HG02970 (cell line): ENCODE results near the gene CDH13.

Experiments
- ATAC-seq: cut with Tn5 transposase; IDR thresholded peaks from one replicate; pipeline ENCODE4 v1.9.1; 2021; ENCODE audit warnings: mild to moderate bottlenecking, moderate library complexity, moderate number of reproducible peaks; ENCODE audit not compliant: unreplicated experiment, low FRiP score

CDH13 gene

DNA sequence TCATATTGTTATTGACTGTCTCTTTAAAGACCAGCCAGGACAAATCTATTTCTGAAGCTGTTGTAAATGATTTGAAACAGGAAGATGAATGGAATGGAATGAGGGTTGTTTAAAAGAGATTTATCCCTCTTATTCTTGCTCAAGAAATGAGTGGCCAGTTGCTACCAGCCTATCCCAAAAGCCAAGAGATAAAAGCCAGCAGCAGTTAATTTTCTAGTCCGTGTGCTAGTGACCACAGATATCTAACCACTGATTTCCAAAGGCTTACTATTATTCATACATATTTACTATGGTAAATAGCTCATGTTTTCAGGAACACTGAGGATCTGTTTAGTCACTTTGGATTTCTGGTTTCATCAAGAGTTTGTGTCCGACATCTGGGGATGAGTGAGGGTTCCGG, 105.7 kb downstream of the CDH13 start:
- ATAC-seq = no peak

DNA sequence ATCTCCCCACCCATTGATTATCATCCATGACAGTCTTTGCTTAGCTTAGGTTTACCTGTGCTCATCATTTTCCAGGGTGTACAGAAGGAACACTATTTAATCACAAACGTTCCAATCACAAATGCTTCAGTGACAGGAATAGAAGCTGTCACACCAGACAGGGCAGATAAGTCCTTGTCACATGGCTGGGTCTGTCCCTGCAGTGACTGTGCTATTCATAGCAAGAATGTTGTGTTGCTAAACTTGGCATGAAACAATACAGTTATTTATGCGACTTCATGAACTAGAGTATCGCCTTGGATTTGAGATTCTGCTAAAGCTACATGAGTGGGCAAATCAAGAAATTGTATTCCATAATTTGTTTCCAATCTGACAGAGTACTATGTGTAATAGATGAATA, 108.4 kb downstream of the CDH13 start:
- ATAC-seq = no peak

DNA sequence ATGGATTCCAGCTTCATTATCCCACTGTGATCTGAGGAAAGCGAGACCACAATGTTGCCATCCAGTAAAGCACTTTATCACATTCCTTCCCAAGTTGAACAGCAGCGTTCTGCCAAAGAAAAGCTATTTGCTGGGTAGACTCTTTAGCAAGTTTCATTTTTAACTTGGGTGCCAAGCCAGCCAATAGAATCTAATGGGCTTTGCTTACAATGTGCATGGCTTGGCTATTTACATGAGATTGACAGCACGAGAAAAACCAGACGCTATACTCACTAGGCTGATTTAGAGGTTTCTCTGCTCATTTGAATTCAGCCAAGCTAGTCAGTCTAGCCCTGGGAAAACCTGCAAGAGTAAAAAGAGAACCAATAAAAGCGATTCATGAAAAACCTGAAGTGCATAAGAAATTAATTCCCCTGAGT, 108.9 kb downstream of the CDH13 start:
- no peak for ATAC-seq

DNA sequence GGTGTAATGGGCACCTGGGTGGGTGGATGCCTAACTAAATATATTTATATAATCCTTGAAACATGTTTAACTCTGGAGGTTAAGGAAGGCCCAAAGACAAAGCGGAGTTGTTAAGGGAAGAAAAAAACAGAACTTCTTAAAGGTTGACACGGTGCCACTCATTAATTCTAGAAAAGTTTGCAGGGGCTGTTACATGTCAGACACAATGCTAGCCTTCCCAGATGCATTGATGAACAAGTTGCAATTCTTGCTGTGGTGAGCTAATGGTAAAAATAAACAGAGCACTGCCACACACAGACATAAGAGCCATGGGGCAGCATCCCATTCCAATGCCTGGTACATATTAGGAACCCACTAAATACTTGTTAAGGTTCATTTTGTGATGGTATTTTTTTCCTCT, 109.5 kb downstream of the CDH13 start:
- no peak for ATAC-seq

DNA sequence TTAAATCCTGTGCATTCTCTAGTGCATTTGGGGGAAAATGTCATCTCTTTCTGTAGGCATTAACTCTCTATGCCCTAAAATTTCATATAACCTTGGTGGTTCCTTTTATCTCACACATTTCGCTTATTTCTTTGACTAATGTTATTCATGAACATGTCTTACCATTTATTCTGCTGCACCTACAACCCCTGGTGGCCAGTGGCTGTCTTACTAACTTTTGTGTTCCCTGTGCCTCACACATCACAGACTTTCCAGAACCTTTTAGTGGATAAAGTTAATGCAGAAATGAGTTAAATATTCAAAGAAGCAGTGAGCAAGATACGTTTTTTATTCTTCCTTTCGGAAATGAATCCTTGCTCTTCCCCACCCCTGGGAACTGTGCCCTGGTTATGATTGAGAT, 111.9 kb downstream of the CDH13 start:
- ATAC-seq = no peak

DNA sequence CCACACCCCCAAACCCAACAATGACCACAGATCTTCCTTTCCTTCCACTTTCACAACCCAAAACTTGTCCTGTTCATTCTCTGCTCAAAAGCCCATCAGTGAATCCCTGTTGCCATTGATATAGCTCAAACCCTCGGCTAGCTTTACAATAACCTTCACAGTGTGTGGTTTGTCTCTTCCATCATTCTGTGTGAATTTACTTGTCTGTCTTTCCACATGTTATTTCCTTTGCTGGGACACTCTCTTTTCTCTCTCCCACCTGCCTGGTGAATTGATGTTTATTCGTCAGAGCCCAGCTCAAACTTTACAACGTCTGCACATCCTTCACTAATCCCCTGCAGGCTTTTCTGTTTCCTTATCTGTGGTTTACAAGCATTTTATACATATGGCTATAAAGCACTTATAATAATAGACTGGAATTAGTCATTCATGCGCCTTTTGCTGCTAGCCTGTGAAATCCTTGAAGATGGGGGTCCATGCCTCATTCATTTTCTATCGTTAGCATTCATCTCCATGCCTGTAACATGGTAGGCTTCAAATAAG, 114.4 kb downstream of the CDH13 start:
- ATAC-seq = no peak

DNA sequence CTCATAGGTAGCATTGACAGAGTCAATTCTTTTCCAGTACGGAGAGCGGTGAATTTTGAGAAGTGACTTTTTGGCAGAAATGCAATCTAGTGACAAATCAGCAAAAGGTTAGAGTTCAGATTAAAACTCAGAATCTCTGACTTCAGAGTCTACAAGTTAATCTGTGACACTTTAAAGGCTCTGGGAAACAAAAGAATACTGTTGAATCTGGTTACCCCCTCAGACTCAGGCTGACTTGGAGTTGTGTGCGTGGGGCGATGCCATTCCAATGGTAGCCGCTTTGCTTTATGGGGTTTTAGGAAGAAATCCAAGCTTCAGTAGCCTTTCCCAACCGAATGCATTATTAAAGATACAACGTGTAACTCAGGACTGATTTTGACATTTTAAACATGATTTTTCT, 118.2 kb downstream of the CDH13 start:
- no peak for ATAC-seq

DNA sequence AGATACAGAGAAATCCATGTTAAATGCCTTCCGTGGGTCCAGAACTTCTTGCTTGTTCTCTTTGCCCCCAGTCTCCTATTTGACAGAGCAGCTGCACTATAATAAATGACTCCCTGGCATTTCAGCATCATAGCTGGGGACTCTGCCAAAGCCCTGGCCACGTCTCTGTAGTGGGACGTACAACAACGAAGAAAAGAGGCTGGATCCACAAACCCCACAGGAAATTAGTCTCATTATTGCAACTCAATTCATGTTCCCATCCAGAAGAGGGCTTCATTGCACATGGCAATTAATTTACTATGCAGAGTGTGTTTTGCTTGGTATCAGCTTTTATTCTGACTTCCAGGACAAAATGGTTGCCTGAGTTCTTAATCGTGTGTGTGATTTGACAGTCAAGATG, 121.3 kb downstream of the CDH13 start:
- no peak for ATAC-seq

DNA sequence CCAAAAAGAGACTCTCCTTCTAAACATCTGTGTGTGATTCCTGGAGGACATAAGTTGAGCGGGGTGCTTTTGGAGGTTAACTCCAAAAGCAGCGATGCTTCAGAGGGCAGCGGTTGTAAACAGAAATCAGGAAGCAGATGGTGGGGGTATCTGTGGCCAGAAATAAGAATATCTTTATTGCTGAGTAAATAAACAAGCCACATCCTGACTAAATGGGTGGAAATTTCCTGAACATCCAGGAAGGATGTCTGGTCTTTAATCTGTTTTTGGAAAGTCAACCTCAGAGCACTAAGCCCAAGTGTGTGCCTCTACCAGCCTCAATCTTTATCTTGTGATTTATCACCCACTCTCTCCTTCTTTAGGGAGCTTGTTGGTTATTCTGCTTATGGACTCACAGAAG, 123.3 kb downstream of the CDH13 start:
- ATAC-seq = no peak

DNA sequence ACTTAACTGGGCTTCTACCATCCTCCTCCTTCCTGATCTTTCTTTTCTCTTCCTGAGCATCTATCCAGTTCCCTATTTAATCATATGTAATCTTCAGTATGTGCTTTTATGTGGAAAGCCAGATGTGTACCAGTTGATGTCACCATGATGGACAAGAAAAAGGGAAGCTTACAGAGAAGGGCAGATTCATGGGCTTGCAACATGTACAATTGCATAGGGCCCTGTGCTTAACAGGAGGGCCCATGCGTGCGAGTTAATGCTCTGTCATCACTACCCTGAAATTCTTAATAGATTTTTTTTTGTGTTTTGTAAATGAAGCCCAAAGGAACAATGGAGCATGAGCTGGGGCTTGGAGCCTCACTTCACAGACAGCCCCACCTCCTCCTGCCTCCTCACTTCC, 124.3 kb downstream of the CDH13 start:
- ATAC-seq = no peak

DNA sequence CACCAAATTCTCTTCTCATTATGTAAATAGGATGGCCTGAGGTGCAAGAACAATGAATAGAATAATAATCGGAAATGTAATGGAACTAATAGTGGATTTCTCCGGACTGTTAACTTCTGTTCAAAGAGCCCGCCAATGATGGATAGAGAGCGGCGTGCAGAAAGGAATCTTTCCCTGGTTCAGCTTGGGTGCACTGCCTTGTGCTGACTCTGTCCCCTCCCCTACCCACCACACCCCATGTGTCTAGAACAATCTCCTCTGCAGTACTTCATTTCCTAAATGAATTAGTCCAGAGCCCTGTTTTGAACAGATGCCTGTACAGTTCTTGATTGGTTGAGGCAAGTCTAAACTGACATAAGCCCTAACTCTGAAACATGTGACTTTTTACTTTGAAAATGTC, 125.4 kb downstream of the CDH13 start:
- no peak for ATAC-seq

DNA sequence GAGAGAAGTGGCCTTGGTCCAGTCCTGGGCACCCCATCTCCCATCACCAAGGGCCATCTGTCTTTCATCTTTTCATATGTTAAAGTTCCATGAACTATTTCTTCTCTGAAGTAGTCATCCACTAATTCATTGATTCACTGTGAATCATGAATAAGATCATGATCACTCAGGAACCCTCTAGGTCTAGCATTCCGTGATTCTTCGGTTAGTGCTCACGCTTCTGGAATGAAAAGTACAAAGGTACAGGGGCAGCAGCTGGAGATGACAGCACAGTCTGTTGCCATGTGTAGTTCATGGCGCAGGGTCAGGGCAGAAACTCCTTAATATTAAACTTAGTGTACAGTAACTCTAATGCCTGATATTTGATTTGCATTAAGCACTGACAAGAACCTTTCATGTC, 127.1 kb downstream of the CDH13 start:
- no peak for ATAC-seq

DNA sequence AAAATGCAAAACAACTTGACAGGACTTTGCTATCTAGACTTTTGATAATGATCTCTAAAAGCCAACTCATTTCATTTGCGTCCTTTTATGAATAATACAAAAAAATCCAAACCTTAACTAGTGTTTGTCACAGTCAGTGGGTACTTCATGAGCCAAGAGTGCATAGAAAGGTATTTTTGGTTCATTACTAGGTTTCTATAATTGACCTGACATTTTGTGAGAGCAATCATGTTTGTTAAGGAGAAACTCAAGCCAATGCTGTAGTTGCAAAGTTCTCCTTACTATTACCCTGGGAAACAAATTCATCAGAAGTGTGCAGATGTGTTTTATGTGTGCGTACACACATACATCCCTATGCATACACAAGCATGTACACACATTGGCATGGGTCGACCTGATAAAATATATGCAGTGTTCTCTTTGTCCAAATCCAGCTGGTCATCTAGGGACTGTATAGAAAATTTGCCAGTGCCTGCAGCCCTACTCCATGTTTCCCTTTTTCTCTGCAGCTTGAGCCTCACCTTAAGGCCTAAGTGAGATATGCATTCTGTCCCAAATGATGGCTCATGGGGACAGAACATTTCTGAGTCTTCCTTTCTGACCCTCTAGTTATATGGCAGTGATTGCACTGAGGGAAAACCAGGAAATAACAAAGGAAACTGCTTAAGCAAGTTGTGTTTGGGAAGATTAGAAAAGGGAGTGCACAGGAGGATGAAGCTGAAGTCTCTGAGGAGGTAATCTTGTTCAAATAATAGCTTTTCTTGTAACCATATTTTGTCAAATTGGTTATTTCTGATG, 128.1 kb downstream of the CDH13 start:
- ATAC-seq = no peak

DNA sequence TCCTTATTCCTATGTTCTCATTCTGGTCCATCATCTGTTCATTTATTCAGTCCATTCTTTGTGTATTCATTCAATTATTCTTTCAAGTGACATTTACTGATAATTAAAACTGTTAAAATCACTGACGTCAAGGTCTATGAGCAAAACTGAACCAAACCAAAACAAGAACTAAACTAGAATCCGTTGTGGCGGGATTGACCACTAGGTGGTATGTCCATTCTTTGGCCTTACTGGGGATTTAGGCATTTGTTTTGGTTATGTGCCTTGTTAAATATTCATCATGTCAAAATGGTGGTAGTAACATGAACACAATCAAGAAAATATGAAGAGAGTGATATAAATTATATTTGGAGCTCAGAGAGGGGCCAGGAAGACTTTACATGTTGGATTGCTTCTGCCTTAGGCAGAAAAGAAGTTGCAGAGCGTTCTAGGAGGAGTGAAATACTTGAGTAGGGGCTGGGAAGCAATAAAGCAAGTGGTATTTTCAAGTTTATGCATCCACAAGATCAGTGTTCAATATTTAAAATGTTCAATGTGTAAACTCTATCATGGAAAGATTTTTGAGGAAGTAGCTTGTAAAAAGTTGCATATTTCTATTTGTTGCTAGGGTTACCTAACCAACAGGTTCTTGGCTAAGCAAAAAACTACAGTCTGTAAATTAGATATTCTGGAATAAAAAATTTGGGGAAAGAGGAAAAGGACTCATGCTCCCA, 129.0 kb downstream of the CDH13 start:
- ATAC-seq = no peak

DNA sequence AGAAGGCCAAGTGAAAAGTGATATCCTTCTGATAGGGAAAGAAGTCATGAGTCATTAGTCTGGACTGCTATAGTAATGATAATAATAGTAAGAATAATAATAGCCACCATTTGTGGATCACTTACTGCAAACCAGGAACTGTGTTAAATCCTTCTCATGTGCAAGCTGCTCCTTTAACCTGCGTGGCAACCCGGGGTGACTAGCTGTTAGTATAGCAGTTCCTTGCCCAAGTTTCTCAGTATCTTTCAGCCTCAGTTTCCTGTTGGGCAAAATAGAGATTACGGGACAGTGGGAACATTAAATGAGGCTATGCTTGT, 129.5 kb downstream of the CDH13 start:
- ATAC-seq = no peak

DNA sequence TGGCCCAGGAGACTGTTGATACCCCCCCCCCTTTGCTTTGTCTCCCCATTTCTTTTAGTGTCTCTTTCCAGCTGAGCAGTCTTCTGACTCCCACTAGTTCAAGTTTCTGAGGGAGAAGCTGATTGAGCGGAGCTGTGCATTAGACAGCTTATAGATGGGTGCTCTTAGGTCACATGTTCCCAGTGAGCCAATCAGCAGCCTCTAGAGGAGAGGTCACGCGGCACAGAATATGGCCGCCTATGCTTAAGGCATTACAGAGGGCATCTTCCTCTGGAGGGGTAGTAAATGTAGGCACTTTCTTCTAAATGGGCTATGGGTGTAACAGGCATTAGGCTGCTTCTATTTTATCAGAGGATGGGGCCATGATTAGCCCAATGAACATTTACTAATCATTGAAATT, 131.6 kb downstream of the CDH13 start:
- ATAC-seq = no peak

DNA sequence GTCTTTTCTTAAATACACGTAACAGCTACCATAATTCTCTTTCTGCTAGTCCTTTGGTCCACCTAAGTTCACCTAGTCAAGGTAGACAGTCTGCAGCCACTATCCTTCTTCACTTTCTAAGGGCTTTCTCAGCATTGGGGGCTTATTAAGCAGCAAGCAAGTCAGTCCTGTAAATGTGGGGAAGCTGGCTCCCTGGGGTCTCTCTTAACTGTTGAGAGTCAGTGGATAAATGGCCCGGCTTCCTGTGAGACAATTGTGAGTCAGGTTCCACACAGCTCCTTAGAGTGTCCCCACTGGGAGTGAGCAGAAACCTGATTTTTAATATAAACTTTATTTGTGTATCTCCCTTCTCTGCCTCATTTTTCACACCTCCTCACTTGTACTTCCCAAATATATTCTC, 132.1 kb downstream of the CDH13 start:
- no peak for ATAC-seq

DNA sequence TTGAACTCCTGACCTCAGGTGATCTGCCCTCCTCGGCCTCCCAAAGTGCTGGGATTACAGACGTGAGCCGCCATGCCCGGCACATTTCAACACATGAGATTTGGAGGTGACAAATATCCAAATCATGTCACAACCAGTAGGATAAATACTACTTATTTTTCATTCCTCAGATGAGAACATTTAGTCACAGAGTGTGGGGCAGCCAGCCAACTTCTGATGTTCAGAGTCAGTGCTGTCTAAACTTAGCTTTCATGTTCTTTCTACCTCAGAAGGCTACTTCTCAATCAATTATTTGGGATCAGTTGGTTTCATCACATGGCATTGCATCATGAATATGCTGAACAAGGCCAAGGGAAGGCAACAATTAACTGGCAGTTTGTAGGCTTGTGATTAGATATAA, 134.5 kb downstream of the CDH13 start:
- no peak for ATAC-seq

DNA sequence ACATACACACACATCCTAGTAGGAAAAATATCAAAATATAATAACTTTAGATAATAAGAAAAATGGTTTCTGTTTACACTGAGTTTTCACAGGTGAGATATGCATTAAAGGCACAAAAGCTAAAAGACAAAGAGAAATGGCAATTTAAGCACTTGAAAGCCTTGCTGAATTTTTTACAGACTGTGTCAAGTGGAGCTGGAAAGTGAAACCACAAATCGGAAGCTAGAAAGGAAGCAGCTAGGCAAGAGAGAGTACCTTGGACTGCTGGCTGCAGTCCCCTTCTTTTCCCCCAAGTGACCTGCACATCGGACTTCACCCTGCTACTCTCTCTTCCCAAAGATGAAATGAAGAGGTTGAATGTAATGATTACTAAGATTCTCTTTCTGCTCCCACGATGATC, 135.1 kb downstream of the CDH13 start:
- ATAC-seq = no peak

DNA sequence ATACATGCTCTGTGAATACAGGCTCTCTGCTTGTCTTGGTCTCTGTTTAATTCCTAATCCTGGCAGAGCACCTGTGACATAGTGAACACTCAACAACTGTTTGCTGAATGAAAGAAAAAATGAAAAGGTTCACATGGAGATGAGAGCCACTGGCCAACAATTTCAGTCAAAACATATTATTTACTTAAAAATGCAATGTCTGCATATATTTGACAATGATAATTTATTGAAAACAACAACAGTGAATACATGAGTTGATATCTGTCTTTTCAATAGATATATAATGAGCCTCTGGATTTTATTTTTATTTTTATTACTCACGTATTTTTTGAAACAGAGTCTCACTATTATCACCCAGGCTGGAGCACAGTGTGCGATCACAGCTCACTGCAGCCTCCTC, 136.6 kb downstream of the CDH13 start:
- no peak for ATAC-seq

DNA sequence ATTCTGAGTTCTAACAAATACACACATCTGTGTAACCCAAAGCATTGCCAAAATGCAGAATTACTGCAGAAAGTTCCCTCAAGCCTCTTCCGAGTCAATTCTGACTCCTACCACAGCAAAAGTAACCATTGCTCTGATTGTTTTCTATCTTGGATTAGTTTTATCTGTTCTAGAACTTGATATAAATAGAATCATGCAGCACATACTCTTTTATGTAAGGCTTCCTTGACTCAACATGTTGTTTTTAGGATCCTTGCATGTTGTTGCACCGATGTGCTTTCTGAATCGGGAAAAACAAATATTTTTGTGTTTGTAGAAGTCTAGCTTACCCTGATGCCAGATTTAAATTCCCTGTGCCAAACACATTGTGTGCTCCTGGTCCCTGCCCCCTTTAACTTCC, 140.4 kb downstream of the CDH13 start:
- no peak for ATAC-seq

DNA sequence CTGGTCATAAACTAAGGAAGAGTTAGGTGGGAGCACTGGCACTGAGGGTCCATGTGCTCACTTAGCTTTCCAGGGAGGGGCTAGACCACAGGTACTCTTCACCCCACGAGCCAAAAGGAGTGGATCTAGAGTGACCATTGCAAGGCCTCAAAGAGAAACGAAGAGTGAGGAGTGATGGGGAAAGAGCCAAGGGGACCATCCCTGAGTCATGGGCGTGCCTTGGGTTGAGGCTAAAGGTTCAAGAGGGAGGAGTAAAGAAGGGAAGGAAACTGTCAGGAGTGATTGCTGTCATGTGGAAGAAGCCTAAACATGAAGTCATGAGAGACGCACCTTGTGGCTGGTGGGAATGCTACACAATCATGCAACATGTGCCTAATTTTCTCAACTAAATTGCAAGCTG, 141.0 kb downstream of the CDH13 start:
- no peak for ATAC-seq
